Cardiac muscle cell (in vitro differentiated cells and primary cell): ENCODE data around the gene RHD. TPM values are rescaled to one million over a fixed set of nuclear protein-coding genes. Genes with fewer than 3 reads are reported as not detected.
A peak's percentile ranks its signal among the peaks of the same experiment; 100 is the strongest.
"Not testable (repeated sequence)": the region's sequence is repeated elsewhere in the genome, so short reads cannot be mapped to it uniquely, and the experiment has no call there.

Source experiments
- DNase-seq, 2 donors: peaks; one replicate each; pipeline versions ENCODE4 v3.0.0 to v3.0.0-alpha.2; 2010 to 2017; ENCODE audit warnings: low read depth in 1 of 2, low spot score in 1 of 2
- H3K27ac ChIP-seq: fragments of 200-600 bp; sonication (generic); 2 replicates; pipeline ENCODE4 v1.5.1; 2016
- H3K27me3 ChIP-seq: fragments of 200-600 bp; sonication (generic); 2 replicates; pipeline ENCODE4 v1.6.0; 2016; ENCODE audit warnings: control low read depth
- H3K36me3 ChIP-seq: fragments of 200-600 bp; sonication (generic); 2 replicates; pipeline ENCODE4 v1.5.1; 2016; ENCODE audit warnings: control low read depth
- H3K4me1 ChIP-seq: fragments of 200-600 bp; sonication (generic); 2 replicates; pipeline ENCODE4 v1.8.1; 2017; ENCODE audit warnings: low read depth, mild to moderate bottlenecking, mixed run types
- H3K4me3 ChIP-seq: fragments of 200-600 bp; sonication (generic); 2 replicates; pipeline ENCODE4 v1.5.1; 2016; ENCODE audit warnings: mild to moderate bottlenecking
- H3K9me3 ChIP-seq: fragments of 200-600 bp; sonication (generic); 2 replicates; pipeline ENCODE4 v1.5.1; 2017; ENCODE audit warnings: low read depth, mild to moderate bottlenecking, control low read depth
- polyA plus RNA-seq: library from polyadenylated mRNA; unstranded; fragments of >200 nt; fragmentation: Nextera tagmentation; extraction: Ambion mirVana; gene quantifications from 2 replicates; pipeline ENCODE4 v1.2.1, GENCODE V29; 2016
- total RNA-seq: library from RNA; depleted of rRNA; stranded (reverse); fragments of >200 nt; gene quantifications from 2 replicates; pipeline ENCODE4 v1.2.3, GENCODE V29; 2016

Gene RHD
- total and polyA plus RNA-seq, 2 experiments from 2014 or later: 1.1 TPM; not detected in 1

GRCh38 chr1:25285862-25286261, 13.6 kb downstream of the RHD start:
- not testable (repeated sequence) for H3K27me3 ChIP-seq, H3K27ac ChIP-seq, H3K4me3 ChIP-seq, DNase-seq, H3K9me3 ChIP-seq, H3K4me1 ChIP-seq, H3K36me3 ChIP-seq

- H3K27me3 ChIP-seq, DNase-seq, H3K36me3 ChIP-seq, H3K4me1 ChIP-seq, H3K9me3 ChIP-seq, H3K4me3 ChIP-seq, H3K27ac ChIP-seq: not testable (repeated sequence)
Observed at GRCh38 chr1:25287164-25287563, 14.9 kb downstream of the RHD start.

- not testable (repeated sequence) for H3K27ac ChIP-seq, H3K4me3 ChIP-seq, DNase-seq, H3K9me3 ChIP-seq, H3K36me3 ChIP-seq, H3K27me3 ChIP-seq, H3K4me1 ChIP-seq
Observed at GRCh38 chr1:25288573-25289101, 16.3 kb downstream of the RHD start.

- not testable (repeated sequence) for H3K4me3 ChIP-seq, DNase-seq, H3K4me1 ChIP-seq, H3K27me3 ChIP-seq, H3K9me3 ChIP-seq, H3K36me3 ChIP-seq, H3K27ac ChIP-seq
Observed at GRCh38 chr1:25290043-25290442, 17.7 kb downstream of the RHD start.

GRCh38 chr1:25293426-25293825, 21.1 kb downstream of the RHD start:
- H3K36me3 ChIP-seq, H3K27ac ChIP-seq, DNase-seq, H3K27me3 ChIP-seq, H3K4me3 ChIP-seq, H3K4me1 ChIP-seq, H3K9me3 ChIP-seq: not testable (repeated sequence)

- DNase-seq, H3K36me3 ChIP-seq, H3K27ac ChIP-seq, H3K4me3 ChIP-seq, H3K9me3 ChIP-seq, H3K4me1 ChIP-seq, H3K27me3 ChIP-seq: not testable (repeated sequence)
Observed at GRCh38 chr1:25294889-25295826, 22.8 kb downstream of the RHD start.

GRCh38 chr1:25296501-25296900, 24.2 kb downstream of the RHD start:
- H3K4me1 ChIP-seq, H3K4me3 ChIP-seq, H3K9me3 ChIP-seq, H3K27ac ChIP-seq, H3K36me3 ChIP-seq, H3K27me3 ChIP-seq, DNase-seq: not testable (repeated sequence)

GRCh38 chr1:25300729-25301128, 28.4 kb downstream of the RHD start:
- DNase-seq, H3K9me3 ChIP-seq: not testable (repeated sequence)

GRCh38 chr1:25302330-25302729, 30.0 kb downstream of the RHD start:
- H3K9me3 ChIP-seq, H3K4me3 ChIP-seq, H3K36me3 ChIP-seq, H3K4me1 ChIP-seq, H3K27me3 ChIP-seq: not testable (repeated sequence)
- peak in 1 of 2 donors; percentile 45 for DNase-seq
- peak overlapping the region; percentile 51 for H3K27ac ChIP-seq

More at GRCh38 chr1:25300729-25301128, 28.4 kb downstream of the RHD start:
- H3K36me3 ChIP-seq, H3K27ac ChIP-seq, H3K27me3 ChIP-seq, H3K4me1 ChIP-seq, H3K4me3 ChIP-seq: not testable (repeated sequence)

GRCh38 chr1:25304936-25305335, 32.6 kb downstream of the RHD start:
- DNase-seq, H3K4me3 ChIP-seq, H3K27me3 ChIP-seq, H3K27ac ChIP-seq, H3K36me3 ChIP-seq, H3K4me1 ChIP-seq, H3K9me3 ChIP-seq: not testable (repeated sequence)

- not testable (repeated sequence) for H3K36me3 ChIP-seq, H3K27me3 ChIP-seq, H3K9me3 ChIP-seq, H3K4me1 ChIP-seq, DNase-seq, H3K27ac ChIP-seq, H3K4me3 ChIP-seq
Observed at GRCh38 chr1:25308168-25308567, 35.9 kb downstream of the RHD start.

GRCh38 chr1:25309085-25309484, 36.8 kb downstream of the RHD start:
- not testable (repeated sequence) for H3K27me3 ChIP-seq, H3K27ac ChIP-seq, H3K4me3 ChIP-seq, H3K4me1 ChIP-seq, H3K9me3 ChIP-seq, DNase-seq, H3K36me3 ChIP-seq

- not testable (repeated sequence) for DNase-seq, H3K27me3 ChIP-seq, H3K36me3 ChIP-seq, H3K4me3 ChIP-seq, H3K4me1 ChIP-seq, H3K27ac ChIP-seq, H3K9me3 ChIP-seq
Observed at GRCh38 chr1:25309486-25309885, 37.2 kb downstream of the RHD start.

- not testable (repeated sequence) for H3K9me3 ChIP-seq, H3K36me3 ChIP-seq, H3K4me1 ChIP-seq, H3K27ac ChIP-seq, H3K27me3 ChIP-seq, H3K4me3 ChIP-seq, DNase-seq
Observed at GRCh38 chr1:25312806-25313470, 40.6 kb downstream of the RHD start.
